GM19324 (cell line): ENCODE data around the gene EZH2.

Experiments
- ATAC-seq: cut with Tn5 transposase; IDR thresholded peaks from one replicate; pipeline ENCODE4 v1.9.1; 2021; ENCODE audit warnings: mild to moderate bottlenecking, moderate library complexity; ENCODE audit not compliant: unreplicated experiment, low FRiP score

EZH2 gene

DNA sequence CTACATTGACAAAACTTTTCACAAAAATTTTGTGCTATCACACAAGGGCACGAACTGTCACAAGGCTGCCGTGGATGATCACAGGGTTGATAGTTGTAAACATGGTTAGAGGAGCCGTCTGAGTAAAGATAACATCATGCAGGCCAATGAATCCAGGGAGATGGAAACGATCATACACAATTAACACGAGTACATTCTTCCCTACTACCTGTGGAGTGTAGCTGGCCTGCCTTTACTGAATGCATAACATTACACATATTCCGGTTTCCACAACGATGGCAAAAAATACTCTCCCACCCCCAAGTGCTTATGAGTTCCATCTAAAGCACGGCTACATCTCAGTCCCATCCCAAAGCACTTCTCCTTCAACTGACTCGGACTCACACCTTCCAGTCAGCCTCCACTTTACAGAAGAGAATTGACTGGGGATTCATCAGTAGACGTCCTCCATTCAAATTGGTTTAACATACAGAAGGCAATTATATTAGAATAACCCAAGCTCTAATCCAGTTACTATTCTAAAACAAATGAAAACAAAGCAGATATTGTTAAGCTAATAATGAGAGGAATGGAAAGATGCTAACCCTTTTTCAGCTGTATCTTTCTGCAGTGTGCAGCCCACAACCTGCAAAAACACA lies 69.0 kb downstream of the EZH2 start:
- ATAC-seq = no peak

DNA sequence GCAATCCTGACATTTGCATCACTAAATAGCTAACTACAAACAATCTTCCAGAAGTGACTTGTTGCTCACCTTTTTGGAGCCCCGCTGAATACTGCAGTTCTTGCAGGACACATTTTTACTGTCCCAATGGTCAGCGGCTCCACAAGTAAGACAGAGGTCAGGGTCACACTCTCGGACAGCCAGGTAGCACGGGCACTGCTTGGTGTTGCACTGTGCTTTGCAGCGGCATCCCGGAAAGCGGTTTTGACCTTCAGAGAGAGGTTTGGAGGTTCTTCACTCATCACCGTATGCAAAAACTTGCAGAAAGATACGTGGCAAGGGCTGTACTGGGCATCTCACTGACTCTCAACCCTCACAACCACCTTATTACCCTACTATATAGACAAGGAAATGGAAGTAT lies 70.2 kb downstream of the EZH2 start:
- ATAC-seq = no peak

GRCh38 chr7:148811892-148812291 lies 72.2 kb downstream of the EZH2 start:
- no peak for ATAC-seq

DNA sequence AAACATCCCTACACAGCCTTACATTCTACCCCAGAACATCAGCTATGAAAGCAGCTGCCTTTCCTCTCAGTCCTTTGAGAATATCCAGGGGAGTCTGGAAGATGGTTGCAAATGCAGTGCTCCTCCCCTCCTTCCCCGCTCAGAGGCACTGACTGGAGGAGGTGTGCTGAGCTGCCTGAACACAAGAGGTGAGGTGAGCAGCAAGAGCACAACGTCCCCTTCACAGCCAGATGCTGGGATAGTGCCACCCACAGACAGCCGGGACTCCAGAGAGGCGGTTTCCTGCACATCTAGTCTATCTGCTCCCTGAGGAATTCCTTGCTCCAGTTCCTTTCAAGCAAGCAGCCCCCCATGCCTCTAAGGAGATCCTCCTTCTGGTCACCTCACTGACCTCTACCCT lies 74.2 kb downstream of the EZH2 start:
- ATAC-seq = no peak

DNA sequence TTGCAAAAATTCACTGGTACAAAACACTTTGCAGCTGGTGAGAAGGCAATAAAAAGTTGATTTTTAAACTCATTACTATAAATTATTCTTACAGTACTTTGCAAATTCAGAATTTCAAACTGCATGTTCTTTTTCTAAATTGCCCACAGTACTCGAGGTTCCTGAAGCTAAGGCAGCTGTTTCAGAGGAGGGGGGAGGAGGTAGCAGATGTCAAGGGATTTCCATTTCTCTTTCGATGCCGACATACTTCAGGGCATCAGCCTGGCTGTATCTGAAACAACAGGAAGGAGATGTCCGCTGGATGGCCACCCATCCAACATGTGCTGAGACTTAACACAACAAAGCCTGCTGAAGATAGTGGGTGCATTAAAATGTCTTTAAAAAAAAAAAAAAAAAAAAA lies 76.7 kb downstream of the EZH2 start:
- no peak for ATAC-seq

DNA sequence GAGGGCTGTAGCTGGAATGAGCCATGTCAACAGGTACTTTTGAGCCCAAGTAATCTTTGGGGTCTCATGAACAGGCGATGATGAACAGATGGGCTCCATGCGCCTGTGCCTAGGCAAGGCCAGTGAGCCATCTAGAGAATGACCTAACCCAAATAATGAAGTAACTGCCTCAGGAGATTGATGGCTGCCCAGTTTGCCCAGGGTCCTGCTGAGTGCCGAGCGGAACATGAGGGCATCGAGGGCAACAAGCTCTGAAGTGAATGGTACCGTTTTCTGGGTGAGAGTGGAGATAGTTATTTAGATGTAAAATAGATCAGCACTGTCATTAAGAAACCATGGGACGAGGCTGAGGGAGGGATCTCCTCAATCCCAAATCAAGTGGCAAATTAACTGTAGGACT lies 77.9 kb downstream of the EZH2 start:
- no peak for ATAC-seq

DNA sequence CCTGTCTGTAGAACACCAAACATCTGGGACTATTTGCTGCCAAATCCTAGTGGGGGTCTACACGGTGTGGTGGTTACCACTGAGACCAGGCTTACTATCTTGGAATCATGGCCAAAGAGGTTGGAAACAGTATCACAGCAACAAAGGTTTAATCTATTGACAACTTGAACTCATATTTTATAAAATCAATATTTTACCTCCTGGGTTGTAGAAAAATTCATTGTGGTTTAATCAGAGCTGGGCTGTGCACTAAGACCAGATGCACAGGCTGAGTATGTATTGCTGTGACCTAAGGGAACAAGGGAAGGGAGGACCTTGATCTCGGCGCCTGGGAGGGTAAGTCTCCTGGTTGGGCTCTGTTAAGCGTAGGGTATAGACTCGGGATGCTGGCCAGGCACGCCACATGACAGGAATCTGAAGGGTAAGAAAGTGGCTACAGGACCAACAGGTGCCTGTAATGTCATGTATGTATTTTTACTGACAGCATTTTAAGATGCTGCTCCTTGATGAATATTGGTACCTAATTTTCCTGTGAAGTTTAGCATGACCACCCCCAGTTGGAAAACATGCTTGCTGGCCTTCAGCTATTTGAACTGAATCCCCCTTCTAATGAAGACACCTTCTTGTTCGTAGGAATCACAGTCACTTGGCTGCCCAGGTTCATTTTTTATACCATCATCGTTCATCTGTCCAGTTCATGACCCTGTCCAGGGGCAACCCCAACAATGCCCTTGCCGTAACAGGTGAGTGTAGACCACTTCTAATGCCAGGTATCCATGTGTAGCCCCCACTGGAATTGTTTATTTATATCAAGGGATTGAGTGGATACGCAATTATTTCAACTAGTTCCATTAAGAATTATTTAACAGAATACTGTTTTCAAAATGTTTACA lies 79.5 kb downstream of the EZH2 start:
- ATAC-seq = no peak

DNA sequence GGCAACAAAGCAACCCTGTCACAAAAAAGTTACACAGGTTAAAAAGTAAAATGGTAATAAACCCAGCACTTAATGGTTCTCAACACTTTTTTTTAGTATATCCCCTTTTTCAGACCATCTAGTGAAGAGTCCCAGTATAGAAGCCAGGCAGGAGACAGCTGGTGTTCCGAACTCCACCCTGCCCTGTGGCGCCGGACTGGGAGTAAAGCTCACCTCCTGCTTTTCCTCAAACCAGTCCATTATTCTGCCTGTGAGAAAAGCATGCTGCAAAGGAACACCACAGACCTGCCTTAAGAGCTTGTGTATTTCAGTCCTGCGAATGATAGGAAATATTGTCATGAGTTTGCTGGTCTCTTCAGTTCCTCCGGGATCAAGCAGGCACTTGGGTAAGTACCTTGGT lies 81.0 kb downstream of the EZH2 start:
- ATAC-seq = no peak

DNA sequence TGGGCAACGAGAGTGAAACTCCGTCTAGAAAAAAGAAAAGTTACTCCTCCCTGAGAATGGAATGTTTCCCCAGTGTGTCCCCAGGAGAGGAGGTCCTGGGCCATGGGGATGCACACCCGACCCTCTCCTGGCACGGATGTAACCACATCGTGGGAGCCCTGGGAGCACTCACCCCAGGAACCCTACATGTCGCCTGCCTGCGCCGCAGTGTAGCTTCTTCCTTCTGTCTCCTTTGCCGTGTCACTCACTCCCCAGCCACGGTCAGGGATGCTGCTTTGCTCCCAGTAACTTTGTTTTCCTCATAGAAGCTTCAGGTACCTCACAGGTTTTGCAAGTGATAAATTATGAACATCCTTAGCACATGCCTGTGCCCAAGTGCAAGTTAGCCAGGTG lies 82.0 kb downstream of the EZH2 start:
- no peak for ATAC-seq

DNA sequence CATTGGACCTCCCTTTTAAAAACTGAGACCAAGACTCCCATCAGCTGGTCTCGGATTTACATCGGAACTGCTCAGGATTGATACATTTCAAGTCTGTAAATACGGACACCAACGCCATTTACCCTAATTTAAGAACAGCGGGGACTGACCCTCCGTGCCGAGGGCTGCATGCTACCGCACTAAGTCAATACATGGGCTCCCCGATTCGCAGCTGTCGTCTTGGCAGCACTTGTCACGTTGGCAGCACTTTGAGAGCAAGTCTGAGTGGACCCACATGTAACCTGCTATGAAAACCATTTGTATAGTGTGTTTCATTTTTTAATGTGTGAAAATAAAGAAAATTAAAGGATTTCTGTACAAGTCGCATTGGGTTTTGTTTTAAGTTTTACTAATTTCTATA lies 83.4 kb downstream of the EZH2 start:
- no peak for ATAC-seq

DNA sequence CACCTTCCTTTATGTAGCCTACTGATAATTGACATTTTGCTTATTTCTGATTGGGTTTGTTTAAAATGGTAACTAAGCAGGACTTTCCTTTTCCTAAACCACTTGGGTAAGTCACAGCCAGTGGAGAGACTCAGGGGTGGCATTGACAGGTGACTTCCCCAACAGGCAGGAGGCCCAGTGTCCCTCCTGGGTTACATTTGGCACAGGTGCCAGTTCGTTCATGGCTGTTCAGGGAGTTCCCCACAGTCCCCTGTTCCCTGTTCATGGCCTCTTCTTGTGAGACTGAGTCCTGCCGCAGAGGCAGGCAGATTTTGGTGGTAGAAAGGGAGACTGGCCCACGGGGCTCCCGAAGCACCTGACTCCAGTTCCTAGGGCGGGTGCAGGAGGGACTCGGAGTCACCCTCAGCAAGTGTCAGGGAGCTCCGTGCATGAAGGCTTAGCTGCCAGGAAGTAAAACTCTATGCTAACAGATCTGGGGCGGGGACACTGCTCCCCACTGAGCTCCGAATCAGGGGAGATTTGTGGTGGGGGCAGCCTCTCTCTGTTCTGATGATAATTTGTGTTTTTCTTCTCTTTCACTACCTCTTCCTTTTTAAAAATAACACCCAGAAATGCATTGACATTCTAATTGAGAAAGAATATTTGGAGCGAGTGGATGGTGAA lies 84.1 kb downstream of the EZH2 start:
- ATAC-seq = no peak

GRCh38 chr7:148796841-148797240 lies 87.2 kb downstream of the EZH2 start:
- no peak for ATAC-seq

DNA sequence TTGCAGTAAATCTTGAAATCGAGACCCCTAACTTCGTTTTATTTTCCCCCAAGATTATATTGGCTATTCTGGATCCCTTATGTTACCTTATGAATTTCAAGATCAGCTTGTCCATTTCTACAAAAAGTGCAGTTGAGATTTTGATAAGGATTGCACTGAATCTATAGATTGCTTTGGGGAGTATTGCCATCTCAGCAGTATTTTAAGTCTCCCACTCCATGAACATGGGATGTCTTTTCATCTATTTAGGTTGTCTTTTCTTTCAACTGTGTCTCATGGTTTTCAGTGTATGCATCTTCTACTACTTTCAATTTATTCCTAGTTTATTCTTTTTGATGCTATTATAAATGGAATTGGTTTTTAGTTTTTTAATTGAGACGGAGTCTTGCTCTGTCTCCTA lies 89.6 kb downstream of the EZH2 start:
- ATAC-seq = no peak

GRCh38 chr7:148793590-148793989 lies 90.5 kb downstream of the EZH2 start:
- no peak for ATAC-seq

- ATAC-seq = no peak
Measured at GRCh38 chr7:148791546-148791945, 92.5 kb downstream of the EZH2 start.

- no peak for ATAC-seq
Measured at GRCh38 chr7:148790850-148791249, 93.2 kb downstream of the EZH2 start.

DNA sequence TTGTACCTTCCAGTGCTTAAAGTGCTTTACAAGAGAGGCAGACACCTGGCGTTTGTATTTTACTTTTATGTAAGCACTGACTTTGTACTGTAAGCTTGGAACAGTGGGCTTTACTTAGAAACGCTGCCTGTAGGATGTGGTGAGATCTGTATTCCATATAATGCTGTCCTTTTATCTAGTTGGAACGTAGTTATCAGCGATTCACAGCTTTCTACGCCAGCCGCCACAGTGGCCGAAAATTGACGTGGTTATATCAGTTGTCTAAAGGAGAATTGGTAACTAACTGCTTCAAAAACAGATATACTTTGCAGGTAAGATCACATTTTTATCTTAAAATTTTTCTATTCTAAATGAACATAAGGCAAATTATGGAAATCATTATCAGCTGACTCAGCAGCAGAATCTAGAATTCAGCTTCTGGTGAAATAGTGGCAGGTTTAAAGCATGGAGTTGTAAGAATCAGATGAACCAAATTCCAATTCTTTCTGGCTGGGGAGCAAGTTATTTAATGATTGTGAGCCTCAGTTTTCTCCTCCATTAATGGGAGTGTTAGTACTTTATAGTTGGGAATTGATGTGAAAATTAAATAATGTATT lies 93.9 kb downstream of the EZH2 start:
- ATAC-seq = no peak

DNA sequence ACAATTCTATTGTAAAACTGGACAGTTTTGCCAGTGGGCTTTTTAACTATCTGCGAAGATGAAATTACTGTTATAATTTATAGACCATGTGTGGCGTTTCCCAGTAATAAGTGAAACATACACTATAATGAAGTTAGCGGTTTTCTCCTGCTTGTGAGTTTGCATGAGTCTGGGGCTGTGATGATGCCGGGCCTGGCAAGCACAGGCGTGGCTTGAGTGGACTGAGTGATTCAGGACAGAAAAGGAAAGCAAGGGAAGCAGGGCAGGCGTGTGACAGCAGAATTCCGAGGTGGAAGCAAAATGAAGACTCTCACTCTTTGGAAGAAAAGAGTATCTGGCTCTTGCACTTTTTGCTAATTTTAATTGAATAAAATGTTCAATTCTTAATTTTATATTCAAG lies 94.9 kb downstream of the EZH2 start:
- ATAC-seq = no peak

DNA sequence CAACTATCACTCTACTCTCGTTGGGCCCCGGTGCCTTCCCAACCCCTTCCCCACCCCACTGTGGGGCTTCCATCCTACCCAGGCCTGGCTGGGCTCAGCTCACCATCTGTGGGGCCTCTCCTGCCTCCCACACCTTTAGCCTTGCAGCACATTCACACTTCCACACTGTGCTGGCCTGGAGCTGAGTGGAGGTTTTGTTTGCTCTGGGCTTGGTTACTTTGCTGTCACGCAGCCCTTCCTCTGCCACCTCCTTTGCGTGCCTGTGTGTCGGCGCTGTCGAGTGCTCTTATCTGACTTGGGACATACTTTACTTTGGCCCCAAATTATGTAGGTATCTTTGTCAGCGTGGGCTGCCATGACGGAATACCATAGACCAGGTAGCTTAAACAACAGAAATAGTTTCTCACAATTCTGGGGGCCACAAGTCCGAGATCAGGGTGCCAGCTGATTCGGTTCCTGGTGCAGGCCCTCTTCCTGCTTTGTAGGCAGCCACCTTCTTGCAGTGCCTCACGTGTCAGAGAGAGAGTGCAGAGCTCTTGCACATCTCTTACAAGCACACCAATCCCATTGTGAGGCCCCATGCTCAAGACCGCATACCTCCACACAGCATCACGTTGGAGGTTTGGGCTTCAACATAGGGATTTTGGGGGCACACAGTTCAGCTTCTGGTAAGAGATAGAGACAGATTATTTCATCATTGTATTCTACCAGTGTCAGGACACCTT lies 96.4 kb downstream of the EZH2 start:
- ATAC-seq = no peak

DNA sequence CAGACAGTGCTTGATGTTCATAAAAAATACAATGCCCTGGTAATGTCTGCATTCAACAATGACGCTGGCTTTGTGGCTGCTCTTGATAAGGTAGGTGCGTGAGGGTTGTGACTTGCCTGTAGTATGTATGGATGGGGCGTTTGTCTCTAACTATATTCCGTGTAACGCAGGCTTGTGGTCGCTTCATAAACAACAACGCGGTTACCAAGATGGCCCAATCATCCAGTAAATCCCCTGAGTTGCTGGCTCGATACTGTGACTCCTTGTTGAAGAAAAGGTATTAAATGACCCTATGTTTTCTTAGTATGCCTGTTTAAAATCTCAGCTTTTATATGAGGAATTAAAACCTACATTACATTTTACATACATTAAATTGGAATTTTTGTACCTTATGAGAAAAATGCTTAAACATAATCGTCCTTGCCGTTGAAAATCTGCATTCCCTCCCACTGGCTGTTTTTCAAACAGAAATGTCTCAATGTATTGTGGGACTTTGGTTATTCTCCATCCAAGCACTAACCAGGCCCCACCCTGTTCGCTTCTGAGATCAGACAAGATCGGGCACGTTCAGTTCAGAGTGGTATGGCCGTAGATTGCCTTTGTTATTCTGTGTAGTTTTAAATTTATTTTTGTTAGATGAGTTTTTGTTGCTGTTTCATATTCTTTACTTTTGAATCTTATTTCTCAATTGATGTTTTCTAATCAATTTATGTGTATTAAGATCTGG lies 100.1 kb downstream of the EZH2 start:
- ATAC-seq = no peak
